Inflammatory macrophage treated with lipopolysaccharide for 4 hours (primary cell): ENCODE data around the gene CPAMD8.
"Not testable (repeated sequence)": the region's sequence is repeated elsewhere in the genome, so short reads cannot be mapped to it uniquely, and the experiment has no call there.

Source experiments
- DNase-seq: peaks from one replicate; pipeline ENCODE4 v3.0.0-alpha.2; 2020

The CPAMD8 gene

DNA sequence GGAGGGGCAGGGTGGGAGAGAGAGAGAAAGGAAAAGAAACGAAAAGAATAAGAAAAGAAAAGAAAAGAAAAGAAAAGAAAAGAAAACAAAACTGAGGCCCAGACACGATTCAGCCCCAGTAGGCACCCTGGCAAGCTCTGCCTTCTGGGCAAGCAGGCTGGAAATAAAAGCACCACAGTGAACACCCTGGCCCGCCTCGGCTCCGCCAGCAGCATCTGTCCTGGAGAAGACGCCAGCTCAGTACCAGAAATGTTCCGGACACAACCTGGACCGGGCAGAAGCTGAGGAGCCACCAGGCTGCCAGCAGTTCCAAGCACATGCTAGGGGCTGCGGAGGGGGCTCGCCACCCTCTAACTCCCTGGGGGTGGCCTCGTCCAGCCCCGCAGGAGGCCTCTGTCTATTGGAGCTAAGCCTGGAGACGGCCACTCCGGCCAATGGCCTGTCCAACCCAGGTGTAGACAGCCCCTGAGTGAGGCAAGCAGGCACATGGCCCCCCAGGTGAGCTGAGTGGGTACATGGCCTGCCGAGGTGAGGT is 11.4 kb upstream of the CPAMD8 start:
- DNase-seq = no peak

DNA sequence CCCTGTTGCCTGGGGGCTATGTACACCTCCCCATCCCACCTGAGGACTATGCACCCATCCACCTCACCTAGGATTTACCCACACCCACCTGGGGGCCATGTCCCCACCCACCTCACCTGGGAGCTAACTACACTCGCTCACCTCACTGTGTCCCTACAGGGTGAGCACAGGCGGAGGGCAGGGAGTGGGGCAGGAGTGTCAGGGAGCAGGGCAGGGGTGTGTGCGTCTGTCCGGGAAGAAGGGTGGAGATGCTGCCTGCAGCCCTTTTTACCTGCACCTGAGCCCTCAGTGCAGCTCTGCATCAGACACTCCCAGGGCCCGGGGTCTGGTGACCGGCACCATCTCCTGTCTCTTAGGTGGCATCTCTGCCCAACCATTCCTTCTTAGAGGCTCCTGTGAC is 10.6 kb upstream of the CPAMD8 start:
- DNase-seq = no peak

DNA sequence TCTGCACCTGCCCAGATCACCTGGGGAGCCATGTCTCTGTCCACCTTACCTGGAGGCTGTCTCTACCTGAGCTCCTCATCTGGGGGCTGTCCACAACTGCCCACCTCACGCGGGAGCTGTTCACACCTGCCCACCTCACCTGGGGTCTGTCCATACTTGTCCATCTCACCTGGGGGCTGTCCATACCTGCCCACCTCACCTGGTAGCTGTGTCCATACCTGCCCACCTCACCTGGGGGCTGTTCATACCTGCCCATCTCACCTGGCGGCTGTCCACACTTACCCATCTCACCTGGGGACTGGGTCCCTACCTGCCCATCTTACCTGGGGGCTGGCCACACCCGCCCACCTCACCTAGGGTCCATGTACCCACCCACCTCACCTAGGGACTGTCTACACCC is 10.0 kb upstream of the CPAMD8 start:
- no peak for DNase-seq

DNA sequence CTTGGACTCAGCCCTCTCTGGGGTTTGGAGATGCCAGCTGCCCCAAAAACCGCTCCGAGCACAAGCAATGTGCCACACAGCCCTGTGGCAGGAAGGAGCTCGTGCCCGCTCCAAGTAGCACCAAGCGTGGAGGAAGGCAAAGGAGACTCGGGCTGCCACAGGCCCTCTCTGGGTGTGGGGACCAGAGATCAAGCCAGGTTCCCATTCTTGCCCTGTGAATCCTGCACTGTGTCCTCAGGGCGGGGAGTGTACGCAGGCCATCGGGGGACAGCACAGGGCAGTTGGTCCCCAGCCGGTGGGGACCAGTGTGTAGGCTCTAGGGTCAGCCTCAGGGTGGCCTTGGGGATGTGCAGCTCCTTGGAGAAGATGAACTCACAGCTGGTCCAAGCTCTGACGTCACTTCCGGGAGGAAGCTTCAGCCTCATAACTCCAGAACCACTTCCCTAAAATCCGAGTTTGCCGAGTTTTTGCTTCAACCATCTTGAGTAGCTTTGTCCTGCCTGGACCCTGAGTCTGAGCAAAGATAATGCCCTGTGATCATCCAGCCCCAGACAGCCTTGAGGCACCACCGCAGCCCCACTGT is 9.3 kb upstream of the CPAMD8 start:
- peak; percentile 90 for DNase-seq

DNA sequence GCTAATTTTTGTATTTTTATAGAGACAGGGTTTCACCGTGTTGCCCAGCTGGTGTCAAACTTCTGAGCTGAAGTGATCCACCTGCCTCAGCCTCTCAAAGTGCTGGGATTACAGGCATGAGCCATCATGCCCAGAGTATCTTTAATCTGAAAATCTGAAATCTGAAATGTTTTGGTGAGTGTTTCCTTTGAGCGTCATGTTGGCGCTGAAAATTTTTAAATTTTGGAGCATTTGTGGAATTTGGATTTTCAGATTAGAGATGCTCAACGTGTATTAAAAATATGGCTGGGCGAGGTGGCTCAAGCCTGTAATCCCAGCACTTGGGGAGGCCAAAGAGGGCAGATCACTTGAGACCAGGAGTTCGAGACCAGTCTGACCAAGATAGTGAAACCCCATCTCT is 5.1 kb upstream of the CPAMD8 start:
- DNase-seq = no peak

DNA sequence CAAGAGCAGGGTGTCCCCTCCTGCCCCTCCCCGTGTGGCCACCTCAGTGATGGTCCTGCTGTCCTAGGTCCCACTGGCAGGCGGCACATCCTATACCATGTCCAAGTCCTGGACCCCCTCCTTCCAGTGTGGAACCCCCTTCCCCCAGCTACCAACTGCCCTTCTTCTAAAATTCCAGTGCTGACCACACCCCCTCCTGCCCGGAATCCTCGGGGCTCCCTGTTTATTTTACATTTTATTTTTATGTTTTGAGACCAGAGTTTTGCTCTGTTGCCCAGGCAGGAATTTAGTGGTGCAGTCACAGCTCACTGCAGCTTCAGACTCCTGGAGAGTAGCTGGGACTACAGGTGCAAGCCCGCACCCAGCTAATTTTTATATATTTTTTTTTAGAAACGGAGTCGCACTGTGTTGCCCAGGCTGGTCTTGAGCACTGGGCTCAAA is 945 bp upstream of the CPAMD8 start:
- no peak for DNase-seq

DNA sequence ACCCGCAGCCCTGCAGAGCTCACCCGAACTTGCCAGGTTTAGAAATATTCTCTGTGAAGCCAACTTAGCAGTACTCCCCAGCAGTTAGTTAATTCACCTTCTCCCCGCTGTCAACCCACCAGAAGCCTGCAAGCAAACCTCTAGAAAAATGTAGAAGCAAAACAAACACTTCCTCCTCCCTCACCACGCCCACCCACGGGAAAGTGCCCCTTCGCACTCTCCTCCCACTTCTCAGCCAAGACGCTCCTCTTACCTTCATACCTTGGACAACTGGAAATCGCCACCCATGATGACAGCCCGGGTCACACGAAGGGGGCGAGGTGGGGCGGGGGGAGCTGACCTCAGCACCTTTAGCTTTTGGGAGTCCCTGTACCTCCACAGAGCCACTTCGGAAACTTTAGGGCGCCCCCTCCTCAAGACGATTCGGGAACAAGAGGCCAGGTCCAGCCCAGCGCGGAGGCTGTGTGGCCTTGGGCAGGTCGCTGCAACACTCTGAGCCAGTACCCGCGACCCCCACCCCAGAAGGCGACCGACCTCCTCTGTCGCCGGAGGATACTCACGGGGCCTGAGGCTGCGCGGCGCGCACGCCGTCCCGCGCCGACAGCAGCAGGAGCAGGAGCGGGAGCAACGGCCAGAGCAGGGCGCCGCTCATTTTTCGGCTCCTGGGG is 485 bp downstream of the CPAMD8 start:
- DNase-seq = peak; percentile 44

DNA sequence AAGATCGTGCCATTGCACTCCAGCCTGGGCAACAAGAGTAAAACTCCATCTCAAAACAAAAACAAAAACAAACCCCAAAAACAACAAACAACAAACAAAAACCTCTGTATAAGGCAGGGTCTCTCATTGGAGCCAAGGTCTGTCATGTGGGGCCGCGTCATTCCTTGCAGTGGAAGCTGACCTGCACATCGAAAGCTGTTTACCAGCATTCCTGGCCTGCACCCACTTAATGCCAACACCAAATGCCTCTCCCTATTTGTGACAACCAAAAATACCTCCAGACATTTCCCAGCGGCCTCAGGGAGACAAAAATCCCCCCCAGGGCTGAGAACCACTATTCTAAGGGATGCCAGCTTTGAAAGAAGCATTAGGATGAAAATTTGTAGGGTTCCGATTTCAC is 1.2 kb downstream of the CPAMD8 start:
- no peak for DNase-seq

DNA sequence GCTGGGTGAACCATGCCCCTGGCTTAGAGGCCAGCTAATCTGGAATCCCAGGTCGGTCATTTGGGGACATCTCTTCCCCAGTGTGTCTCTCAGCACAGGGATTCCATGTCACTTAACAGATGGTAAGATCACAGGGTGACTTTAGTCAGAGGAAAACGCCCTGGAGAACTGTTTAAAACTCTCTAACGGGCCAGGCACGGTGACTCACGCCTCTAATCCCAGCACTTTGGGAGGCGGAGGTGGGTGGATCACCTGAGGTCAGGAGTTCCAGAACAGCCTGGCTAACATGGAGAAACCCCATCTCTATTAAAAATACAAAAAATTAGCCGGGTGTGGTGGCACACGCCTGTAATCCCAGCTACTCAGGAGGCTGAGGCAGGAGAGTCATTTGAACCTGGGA is 1.7 kb downstream of the CPAMD8 start:
- DNase-seq = not testable (repeated sequence)

DNA sequence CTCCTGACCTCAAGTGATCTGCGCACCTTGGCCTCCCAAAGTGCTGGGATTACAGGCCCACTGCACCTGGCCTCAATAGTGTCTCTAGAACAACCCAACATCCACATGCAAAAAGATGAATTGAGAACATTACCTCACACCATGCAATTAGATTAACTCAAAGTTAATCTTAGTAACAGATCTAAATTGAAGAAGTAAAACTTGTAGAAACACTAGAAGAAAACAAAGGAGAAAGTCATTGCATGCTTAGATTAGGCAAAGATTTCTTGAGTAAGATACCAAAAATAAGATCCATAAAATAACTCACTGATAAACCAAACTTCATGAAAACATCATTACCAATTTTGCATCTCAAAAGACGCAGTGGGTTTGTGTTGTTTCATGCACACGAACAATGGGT is 2.8 kb downstream of the CPAMD8 start:
- DNase-seq = peak; percentile 27

DNA sequence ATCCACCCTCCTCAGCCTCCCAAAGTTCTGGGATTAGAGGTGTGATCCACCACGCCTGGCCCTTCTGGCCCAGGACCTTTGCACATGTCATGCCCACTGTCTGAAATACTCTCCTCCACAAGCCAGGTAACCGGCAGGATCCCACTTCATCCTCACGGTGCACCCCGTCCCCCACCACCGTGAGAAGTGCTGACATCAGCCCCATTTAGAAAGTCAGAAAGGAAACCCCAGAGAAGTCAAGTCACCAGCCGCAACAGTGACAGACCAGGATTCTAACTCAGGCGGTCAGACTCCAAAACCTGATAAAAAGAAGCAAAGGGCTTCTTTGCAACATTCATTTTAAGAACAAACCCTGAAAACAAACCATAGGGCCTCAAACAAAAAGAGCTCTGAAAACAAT is 3.9 kb downstream of the CPAMD8 start:
- DNase-seq = no peak

DNA sequence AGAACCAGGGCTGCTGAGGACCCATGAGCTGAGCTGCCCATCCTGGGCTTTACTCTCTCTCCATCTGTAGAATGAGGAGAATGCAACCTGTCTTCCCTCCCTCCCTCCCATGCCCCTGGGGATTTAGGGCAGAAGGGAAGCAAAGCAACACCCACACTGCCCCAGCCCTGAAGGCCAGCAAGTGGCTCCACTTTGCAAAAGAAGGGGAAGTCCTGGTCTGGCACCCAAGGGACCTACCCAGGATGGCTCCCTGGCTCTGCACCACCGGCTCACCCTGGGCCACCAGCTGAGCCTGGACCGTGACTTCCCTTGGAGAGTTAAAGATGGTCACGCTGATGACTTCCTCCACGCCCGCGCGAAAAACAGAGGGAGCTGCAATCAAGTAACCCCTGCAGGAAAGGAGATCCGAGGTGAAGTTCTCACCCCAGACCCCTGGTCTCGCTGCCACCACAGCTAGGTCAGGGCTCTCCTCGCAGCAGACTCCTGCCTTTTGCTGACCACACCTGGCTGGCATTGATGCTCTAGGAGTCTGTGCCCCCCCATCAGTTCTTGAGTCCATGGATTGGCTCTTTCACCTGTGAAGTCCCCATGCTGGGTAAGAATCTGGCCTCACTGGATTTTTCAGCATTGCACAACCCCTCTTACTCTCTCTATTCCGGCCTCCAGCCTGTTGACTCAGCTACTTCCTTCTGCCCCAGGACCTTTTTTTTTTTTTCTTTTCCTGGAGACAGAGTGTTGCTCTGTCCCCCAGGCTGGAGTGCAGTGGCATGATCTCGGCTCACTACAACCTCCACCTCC is 4.6 kb downstream of the CPAMD8 start:
- peak; percentile 93 for DNase-seq

DNA sequence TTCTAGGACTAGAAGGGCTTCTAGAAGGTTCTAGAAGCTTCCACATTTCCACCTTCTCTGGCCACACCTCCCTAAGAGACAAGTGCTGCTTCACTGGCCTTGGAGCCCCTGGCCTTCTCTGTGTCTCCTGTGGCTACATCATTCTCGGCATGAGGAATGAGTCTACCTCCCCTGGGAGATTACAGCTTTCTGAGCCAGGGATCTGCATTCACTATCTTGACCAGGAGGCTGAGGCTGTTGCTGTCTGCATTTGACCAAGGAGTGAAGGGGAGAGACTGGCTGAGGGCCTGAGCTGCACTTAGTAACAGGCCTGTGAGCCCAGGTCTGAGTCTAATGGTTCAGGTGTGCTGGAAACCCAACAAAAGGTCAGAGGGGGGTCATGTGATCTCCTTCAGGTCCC is 5.3 kb downstream of the CPAMD8 start:
- no peak for DNase-seq

DNA sequence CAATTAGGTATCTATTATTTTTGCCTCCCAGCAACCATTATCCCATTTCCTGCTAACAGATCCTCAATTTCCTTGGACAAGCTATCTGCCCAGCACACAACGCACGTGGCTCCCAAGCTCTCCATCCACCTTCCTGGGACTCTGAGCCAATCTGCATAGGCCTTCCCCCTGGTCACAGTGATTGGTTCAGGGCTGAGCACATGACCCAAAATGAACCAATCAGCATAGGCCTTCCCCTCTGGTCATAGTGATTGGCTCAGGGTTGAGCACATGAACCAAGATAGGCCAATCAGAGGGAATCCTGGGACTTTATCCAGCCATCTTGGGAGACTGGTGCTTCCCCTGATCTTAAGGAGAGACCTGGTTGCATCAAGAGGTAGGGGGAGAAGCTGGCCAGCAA is 5.8 kb downstream of the CPAMD8 start:
- DNase-seq = peak; percentile 36

DNA sequence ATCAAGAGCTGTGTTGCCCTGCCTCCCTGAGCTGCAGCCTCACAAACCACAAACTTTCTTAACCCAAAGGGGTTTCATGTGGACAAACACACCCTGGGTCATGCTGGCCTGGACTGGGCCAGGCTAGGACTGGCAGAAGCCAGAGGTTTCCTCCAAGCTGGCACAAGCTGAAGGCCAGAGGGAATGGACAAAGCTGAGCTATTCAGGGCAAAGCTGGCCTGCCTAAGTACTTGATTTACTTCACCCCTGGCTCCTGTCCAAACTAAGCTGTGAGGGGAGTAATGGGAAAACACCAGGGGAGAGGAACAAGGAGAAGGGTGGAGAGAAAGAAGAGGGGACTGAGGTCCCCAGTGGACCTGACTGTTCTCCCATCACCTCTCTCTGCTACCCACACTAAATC is 6.2 kb downstream of the CPAMD8 start:
- no peak for DNase-seq

DNA sequence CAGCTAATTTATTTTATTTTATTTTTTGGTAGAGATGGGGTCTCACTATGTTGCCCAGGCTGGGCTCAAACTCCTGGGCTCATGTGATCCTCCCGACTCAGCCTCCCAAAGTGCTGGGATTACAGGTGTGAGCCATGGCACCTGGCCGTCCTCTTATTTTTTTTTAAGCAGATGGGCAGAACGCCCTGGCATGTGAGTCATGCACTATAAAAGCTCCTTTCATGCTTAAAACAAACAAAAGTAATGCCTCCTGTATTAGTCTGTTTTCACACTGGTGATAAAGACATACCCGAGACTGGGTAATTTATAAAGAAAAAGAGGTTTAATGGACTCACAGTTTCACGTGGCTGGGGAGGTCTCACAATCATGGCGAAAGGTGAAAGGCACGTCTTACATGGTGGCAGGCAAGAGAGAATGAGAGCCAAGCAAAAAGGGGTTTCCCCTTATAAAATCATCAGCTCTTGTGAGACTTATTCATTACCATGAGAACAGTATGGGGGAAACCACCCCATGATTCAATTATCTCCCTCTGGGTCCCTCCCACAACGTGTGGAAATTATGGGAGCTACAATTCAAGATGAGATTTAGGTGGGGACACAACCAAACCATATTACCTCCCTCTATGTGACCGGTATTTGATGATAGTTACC is 12.3 kb downstream of the CPAMD8 start:
- peak; percentile 81 for DNase-seq

DNA sequence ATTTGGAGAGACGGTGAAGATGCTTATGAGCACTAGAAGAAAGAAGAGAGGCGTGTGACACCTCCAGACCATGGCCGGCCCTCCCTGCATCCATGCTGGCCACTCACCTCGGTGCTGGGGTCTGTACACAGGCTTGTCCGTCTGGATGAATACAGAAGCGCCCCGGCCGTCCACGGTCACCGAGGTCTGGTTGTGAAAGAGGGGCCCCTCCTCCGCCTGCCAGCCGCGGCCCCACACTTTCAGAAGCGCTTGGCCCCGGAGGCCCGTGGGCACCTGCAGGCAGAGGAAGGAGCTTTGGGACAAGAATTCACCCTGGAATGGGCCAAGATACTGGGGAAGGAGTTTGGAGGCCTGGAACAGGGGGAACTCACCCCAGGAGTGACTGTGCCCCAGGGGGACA is 15.1 kb downstream of the CPAMD8 start:
- DNase-seq = no peak

DNA sequence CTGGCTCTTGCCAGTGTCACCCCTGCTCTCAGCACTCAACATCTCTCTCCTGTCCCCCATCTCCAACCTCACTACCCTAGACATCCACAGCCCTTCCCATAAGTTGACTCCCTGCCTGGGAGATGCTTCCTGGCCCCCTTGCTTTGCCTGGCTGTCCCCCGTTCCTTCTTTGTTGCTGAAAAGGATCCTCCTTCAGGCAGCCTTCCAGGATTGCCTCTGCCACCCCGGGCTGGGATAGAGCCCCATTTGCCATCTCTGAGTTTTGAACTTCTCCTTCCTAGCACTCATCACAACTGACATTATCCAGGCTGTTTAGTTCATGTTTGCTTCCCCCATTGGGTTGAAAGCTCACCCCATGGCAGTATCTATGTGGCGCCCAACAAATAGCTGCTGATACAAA is 20.0 kb downstream of the CPAMD8 start:
- no peak for DNase-seq

DNA sequence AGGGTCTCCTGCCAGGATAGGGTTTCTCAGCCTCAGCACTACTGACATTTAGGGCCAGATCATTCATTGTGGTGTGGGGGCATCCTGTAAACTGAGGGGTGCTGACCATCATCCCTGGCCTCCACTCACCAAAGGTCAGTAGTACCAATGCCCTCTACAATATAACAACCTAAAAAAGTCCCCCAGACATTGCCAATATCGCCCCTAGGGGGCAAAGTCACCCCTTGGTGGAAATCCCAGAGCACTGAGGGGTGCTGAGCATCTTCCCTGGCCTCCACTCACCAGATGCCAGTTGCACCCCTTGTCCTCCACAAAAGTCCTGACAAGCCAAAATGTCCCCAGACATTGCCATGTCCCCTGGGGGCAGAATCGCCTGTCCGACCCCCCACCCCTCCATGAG is 21.6 kb downstream of the CPAMD8 start:
- DNase-seq = no peak

DNA sequence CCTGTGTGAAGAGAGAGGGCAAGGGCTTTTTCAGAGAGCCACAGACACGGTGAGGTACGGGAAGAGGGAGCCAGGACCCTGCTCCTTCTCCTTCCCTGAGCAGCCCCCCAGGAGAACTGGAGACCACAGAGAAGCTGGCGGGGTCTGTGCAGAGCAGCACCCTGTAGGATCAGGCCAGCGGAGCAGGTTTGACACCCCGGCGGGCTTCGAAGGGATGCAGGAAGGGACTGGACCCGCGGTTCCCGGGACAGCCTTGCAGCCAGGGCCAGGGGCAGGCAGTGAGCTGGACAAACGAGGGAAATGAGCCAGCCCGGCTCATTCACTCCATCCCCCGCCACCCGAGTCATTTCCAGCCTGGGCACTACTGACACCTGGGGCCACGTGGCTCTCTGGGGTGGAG is 22.2 kb downstream of the CPAMD8 start:
- no peak for DNase-seq

DNA sequence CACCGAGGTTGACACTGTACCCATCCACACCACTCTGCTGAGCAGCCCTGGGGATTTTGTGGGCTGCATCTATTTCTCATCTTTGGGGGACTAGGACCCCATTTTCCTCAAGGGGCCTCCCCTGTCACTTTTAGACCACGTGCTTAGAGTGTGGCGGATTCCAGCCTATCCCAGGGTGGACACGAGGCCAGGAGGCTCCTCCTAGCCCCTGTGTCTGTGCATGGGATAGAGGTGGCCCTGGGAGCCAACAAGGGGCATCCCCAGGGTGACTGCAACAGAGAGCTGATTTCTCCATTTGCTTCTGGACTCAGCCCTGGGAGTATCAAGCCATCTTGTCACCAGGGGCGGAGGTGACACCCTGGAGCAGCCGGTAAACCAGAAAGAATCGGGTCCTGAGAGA is 24.2 kb downstream of the CPAMD8 start:
- DNase-seq = no peak

DNA sequence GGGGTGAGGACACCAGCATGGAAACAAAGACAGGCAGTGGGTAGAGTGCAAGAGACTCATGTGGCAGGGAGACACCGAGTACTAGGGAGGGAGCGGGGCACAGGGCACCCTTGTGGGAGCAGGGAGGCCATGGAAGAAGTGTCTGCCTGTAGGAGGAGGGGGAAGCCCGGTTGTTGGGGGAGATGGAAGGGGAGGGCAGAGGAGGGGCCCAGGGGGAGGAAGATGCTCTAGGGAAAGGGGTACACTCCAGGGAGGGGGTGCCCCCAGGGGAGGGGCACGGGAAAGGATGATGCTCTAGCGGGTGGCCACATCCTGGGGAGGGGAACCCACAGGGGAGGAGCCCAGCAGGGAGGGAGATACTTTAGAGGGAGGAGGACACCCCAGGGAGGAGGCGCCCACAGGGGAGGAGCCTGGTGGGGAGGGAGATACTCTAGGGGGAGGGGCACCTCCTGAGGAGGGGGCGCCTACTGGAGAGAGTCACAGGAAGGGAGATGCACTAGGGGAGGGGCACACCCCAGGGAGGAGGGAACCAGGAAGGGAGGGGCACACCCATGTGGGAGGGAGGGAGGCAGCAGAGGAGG is 24.9 kb downstream of the CPAMD8 start:
- DNase-seq = no peak

DNA sequence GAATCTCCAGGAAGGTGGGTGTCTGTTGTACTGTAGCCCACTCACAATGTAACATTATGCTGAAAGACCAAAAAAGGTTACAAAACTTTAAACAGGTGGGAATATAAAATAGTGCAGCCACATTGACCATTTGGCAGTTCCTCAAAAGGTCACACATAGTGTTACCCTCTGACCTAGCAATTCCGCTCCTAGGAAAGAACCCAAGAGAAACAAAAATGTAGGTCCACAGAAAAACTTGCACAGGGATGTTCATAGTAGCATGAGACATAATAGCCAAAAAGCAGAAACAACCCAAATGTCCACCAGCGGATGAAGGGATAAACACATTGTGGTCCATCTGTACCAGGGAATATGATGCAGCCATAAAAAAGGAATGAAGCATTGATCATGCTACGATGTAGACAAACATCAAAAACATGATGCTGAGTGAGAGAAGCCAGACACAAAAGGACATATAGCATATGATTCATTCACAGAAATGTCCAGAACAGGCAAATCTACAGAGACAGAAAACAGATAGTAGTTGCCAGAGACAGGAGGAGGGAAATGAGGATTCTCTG is 27.9 kb downstream of the CPAMD8 start:
- DNase-seq = no peak
